Gastroesophageal sphincter (tissue), 4 donors: ENCODE results near the gene MRO. TPM values are rescaled to one million over a fixed set of nuclear protein-coding genes. Genes with fewer than 3 reads are reported as not detected.
"Not testable (repeated sequence)": the region's sequence is repeated elsewhere in the genome, so short reads cannot be mapped to it uniquely, and the experiment has no call there.

Source experiments
- ATAC-seq: fragments of 150-250 bp; one replicate; pipeline ENCODE4 v1.9.1; 2016; ENCODE audit warnings: mild to moderate bottlenecking, moderate library complexity
- H3K27ac ChIP-seq, 4 donors: fragments of 200-600 bp; sonication (generic) in 3 of 4; 1 replicate in 3 of 4; 2 replicates in 1 of 4; pipeline ENCODE4 v1.5.1; 2016 to 2019
- H3K27me3 ChIP-seq: fragments of 200-600 bp; sonication (generic); one replicate; pipeline ENCODE4 v1.5.1; 2019
- H3K36me3 ChIP-seq, 2 donors: fragments of 200-600 bp; sonication (generic); one replicate each; pipeline ENCODE4 v1.5.1; 2019; ENCODE audit warnings: control low read depth in 1 of 2
- H3K4me1 ChIP-seq, 3 donors: fragments of 200-600 bp; sonication (generic); 1 replicate in 2 of 3; 2 replicates in 1 of 3; pipeline ENCODE4 v1.5.1; 2016 to 2019; ENCODE audit warnings: control low read depth in 2 of 3
- H3K4me3 ChIP-seq, 2 donors: fragments of 200-600 bp; sonication (generic); one replicate each; pipeline ENCODE4 v1.5.1; 2019; ENCODE audit warnings: mild to moderate bottlenecking in 1 of 2, moderate library complexity in 1 of 2
- H3K9me3 ChIP-seq, 3 donors: fragments of 200-600 bp; sonication (generic); one replicate each; pipeline ENCODE4 v1.5.1; 2017 to 2019; ENCODE audit warnings: control low read depth in 2 of 3
- EP300 ChIP-seq: sonication (generic); formaldehyde crosslinking; IDR thresholded peaks from one replicate; pipeline ENCODE4 v1.6.1; 2017; ENCODE audit warnings: antibody characterized with exemption, mild to moderate bottlenecking
- POLR2A ChIP-seq, 2 donors: fragments of 450-650 bp; IDR thresholded peaks; one replicate each; pipeline ENCODE4 v1.6.1; 2017; ENCODE audit warnings: antibody characterized with exemption in 2 of 2, mild to moderate bottlenecking in 2 of 2, moderate library complexity in 1 of 2
- POLR2AphosphoS5 ChIP-seq: sonication (generic); formaldehyde crosslinking; IDR thresholded peaks from one replicate; pipeline ENCODE4 v1.6.1; 2017; ENCODE audit warnings: antibody characterized with exemption
- WGBS, 2 donors: methylation state at CpG; one replicate each; pipeline ENCODE4 v1.1.5; 2018; ENCODE audit warnings: low coverage in 1 of 2; 5-methylcytosine and 5-hydroxymethylcytosine counted together
- total RNA-seq, 4 donors: library from RNA; depleted of rRNA; stranded (reverse); fragments of >200 nt; gene quantifications; one replicate each; pipeline ENCODE4 v1.1.0, GENCODE V29; 2016
- TF ChIP-seq, protein P1 (sequence below), 4 experiments: fragments of 200-600 bp in 2 of 4; fragments of 450-650 bp in 2 of 4; sonication (generic) in 1 of 4; IDR thresholded peaks; one replicate each; pipeline ENCODE4 v1.5.1; 2017 to 2019; ENCODE audit warnings: antibody characterized with exemption in 4 of 4, mild to moderate bottlenecking in 2 of 4, moderate library complexity in 2 of 4

The MRO gene
- total RNA-seq, 4 donors from 2014 or later: 0.16 to 0.94 (median 0.31) TPM; not detected in 1

DNA sequence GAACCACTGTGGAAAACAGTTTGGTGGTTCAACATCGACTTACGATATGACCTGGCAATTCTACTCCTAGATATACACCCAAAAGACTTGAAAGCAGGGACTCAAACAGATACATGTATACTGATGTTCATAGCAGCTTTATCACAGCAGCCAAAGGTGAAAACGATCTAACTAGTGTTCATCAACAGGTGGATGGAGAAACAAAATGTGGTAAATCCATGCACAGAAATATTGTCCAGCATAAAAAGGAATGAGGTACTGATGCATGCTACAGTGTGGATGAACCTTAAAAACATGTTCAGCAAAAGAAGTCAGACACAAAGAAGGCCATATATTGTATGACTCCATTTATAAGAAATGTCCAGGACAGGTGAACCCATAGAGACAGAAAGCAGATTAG, 36.3 kb downstream of the MRO start:
- Histone ChIP-seq H3K27me3 (no peaks in the 10 kb centered on the region), H3K36me3 (no peaks in the 10 kb centered on the region), H3K4me1 (no peaks in the 10 kb centered on the region), H3K27ac (no peak overlapping the region), H3K9me3 (no peaks in the 10 kb centered on the region), H3K4me3 (no peak overlapping the region)
- WGBS, 2 donors: 92 to 100% methylated on average over 2 of the region's 3 CpGs
- ATAC-seq: no peak
- TF ChIP-seq EP300 (no peak), POLR2AphosphoS5 (no peak), POLR2A (IDR thresholded peaks at IDR 0.05) (no peak)
- TF ChIP-seq, protein P1, sequence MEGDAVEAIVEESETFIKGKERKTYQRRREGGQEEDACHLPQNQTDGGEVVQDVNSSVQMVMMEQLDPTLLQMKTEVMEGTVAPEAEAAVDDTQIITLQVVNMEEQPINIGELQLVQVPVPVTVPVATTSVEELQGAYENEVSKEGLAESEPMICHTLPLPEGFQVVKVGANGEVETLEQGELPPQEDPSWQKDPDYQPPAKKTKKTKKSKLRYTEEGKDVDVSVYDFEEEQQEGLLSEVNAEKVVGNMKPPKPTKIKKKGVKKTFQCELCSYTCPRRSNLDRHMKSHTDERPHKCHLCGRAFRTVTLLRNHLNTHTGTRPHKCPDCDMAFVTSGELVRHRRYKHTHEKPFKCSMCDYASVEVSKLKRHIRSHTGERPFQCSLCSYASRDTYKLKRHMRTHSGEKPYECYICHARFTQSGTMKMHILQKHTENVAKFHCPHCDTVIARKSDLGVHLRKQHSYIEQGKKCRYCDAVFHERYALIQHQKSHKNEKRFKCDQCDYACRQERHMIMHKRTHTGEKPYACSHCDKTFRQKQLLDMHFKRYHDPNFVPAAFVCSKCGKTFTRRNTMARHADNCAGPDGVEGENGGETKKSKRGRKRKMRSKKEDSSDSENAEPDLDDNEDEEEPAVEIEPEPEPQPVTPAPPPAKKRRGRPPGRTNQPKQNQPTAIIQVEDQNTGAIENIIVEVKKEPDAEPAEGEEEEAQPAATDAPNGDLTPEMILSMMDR (IDR thresholded peaks at IDR 0.05): no peak

DNA sequence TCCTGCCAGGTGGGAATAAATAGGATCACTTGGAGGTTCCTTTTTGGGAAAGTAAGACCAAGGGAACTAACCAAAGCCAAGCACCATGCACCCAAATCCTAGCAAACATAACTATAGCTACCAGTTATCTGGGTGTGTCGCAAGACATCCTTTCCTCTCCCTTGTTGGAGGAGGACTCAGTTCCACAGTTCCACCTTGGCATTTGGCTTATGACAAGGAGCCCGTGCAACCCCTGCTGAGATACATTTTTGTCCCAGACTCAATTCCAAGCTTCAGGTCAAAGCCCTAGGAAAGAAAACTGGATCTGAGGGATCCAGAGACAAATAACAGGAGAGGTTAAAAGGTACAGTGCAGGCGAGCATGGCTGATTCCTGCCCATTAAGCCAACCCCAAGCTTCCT, 40.8 kb downstream of the MRO start:
- WGBS, 2 donors: 78 to 90% methylated on average over 1 to 2 of the region's 3 CpGs
- H3K9me3 ChIP-seq: not testable (repeated sequence)

DNA sequence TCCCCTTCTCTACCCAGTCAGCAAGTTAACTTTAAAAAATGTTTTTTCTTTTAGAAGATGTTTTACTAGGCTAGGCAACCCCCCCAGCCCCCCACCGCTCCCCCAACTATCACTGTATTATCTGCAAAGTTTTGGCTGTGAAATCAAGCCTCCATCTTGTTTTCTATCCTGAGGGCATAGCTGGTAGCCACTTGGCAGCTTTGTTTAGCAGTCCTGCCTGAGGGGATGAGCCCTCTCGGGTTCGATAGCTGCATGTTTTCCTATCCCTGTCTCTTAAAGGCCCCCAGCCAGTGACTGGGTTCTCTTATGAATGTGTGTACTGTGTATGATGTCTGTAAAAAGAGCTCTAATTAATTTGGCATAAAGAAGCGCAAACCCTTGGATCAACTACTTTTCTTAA, 43.4 kb downstream of the MRO start:
- WGBS, 2 donors: 64 to 68% methylated on average over 3 to 4 of the region's 4 CpGs

More for the DNA sequence above, 40.8 kb downstream of the MRO start:
- H3K27ac ChIP-seq, H3K27me3 ChIP-seq, H3K4me1 ChIP-seq, H3K4me3 ChIP-seq, H3K36me3 ChIP-seq, ATAC-seq: not testable (repeated sequence)

DNA sequence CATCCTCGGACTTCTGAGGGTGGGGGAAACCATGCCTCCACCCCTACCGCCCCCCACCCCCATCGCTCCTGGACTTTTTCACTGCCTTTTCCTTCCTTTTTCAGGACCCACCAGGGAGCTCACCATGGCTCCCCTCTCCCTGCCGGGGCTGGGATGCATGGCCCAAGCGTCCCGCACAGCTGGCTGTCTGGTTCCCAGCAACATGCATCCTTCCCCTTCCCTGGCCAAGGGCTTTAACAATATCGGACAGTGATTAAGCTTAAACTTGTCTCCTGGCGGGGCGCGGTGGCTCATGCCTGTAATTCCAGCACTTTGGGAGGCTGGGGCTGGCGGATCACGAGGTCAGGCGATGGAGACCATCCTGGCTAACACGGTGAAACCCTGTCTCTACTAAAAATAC, 44.1 kb downstream of the MRO start:
- TF ChIP-seq, protein P1 (IDR thresholded peaks at IDR 0.05): no peak
- TF ChIP-seq POLR2AphosphoS5 (no peak), EP300 (no peak), POLR2A (IDR thresholded peaks at IDR 0.05) (no peak)
- no peaks in the 10 kb centered on the region for H3K36me3 ChIP-seq
- H3K27ac ChIP-seq: no peak overlapping the region
- no peak for ATAC-seq
- no peaks in the 10 kb centered on the region for H3K4me1 ChIP-seq
- WGBS, 2 donors: 84% methylated on average over 7 of the region's 14 CpGs; no CpG with 5 or more reads in 1 of the 2 donors
- no peak overlapping the region for H3K4me3 ChIP-seq
- H3K9me3 ChIP-seq: peaks cover 0 to 10% (median 0%) of the 10 kb centered on the region in 3 donors
- H3K27me3 ChIP-seq: no peaks in the 10 kb centered on the region

More for the DNA sequence above, 43.4 kb downstream of the MRO start:
- Histone ChIP-seq H3K9me3 (peaks cover 0 to 10% (median 0%) of the 10 kb centered on the region in 3 donors), H3K27ac (no peak overlapping the region), H3K27me3 (no peaks in the 10 kb centered on the region), H3K36me3 (no peaks in the 10 kb centered on the region), H3K4me3 (no peak overlapping the region), H3K4me1 (no peaks in the 10 kb centered on the region)
- ATAC-seq: no peak
- no peak for TF ChIP-seq POLR2AphosphoS5

DNA sequence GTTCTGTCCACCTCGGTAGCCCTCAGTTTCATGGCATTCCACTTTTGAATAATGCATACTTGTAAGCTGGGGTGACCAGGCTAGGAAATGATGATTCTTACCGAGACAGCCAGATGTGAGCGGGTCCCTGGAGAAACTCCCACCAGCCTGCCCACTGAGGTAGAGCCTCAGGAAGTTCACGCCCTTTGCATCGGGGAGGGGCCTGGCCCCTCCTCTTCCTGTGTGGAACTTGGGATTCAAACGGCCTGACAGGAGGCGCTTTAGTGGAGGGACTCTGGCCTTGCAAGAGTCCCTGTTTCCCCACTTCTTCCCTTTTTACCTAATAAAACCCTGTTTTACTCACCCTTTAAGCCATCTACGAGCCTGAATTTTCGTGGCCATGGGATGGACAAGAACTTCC, 44.6 kb downstream of the MRO start:
- Histone ChIP-seq H3K4me1 (no peaks in the 10 kb centered on the region), H3K9me3 (peaks cover 0 to 16% (median 0%) of the 10 kb centered on the region in 3 donors), H3K27ac (no peak overlapping the region), H3K27me3 (no peaks in the 10 kb centered on the region), H3K36me3 (no peaks in the 10 kb centered on the region), H3K4me3 (no peak overlapping the region)
- 67 to 85% methylated on average over 6 of the region's 9 CpGs for WGBS, 2 donors
- ATAC-seq: no peak
- TF ChIP-seq EP300 (no peak), POLR2AphosphoS5 (no peak), POLR2A (IDR thresholded peaks at IDR 0.05) (no peak)
- TF ChIP-seq, protein P1 (IDR thresholded peaks at IDR 0.05): no peak

DNA sequence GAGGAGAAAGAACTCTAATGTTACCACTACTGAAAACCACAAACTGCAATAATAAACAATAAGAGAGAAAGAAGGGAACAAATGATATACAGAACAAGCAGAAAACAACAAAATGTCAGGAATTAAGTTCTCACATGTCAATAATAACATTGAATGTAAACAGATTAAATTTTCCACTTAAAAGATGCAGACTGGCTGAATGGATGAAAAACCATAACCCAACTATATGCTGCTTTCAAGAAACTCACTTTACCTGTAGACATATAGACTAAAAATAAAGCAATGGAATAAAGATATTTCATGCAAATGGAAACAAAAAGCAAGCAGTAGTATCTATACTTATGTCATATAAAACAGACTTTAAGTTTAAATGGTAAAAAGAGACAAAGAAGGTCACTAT, 50.4 kb downstream of the MRO start:
- no peaks in the 10 kb centered on the region for H3K27me3 ChIP-seq
- no peak overlapping the region for H3K27ac ChIP-seq
- no peak overlapping the region for H3K4me3 ChIP-seq
- no peaks in the 10 kb centered on the region for H3K36me3 ChIP-seq
- no peaks in the 10 kb centered on the region for H3K4me1 ChIP-seq
- ATAC-seq: no peak
- TF ChIP-seq EP300: no peak
- TF ChIP-seq, protein P1 (IDR thresholded peaks at IDR 0.05): no peak
- no peak for TF ChIP-seq POLR2AphosphoS5
- TF ChIP-seq POLR2A (IDR thresholded peaks at IDR 0.05): no peak
- peaks cover 0 to 48% (median 0%) of the 10 kb centered on the region in 3 donors for H3K9me3 ChIP-seq
